GM12891 (cell line): ENCODE data around the gene CCDC70.

ENCODE experiments used
- POLR2A ChIP-seq: IDR thresholded peaks from 2 replicates; pipeline ENCODE4 v1.6.1; 2011; ENCODE audit warnings: low read depth, low read length, control low read depth
- SPI1 ChIP-seq: IDR thresholded peaks from 2 replicates; pipeline ENCODE4 v1.6.1; 2011; ENCODE audit warnings: low read depth, low read length, control low read depth

DNA sequence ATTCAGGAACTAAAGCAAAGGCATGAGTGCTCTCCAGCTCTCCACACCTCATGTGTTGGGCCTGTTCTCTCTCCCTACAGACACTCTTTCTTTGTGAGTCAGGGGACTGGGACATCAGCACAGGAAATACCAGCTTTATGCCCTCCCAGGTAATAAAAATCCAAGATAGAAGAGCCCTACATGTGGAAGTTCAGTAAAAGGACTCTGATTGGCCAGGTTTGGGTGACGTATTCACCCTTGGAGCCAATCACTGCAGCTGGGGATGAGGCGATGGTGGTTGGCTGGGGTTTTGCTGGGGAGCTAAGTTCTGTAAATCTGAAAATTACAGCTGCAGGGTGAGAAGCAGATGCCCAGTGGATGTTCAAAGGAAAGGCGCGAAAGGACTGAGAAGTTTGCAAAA lies 32.5 kb downstream of the CCDC70 start:
- TF ChIP-seq POLR2A = no peak
- TF ChIP-seq SPI1 = no peak
